H7 (cell line): ENCODE measurements around the gene ZNF436. TPM values are rescaled to one million over a fixed set of nuclear protein-coding genes. Genes with fewer than 3 reads are reported as not detected.

Experiments
- DNase-seq: peaks from one replicate; pipeline ENCODE4 v3.0.0; 2012
- H3K27me3 ChIP-seq: 2 replicates; pipeline ENCODE4 v1.6.0; 2011; ENCODE audit warnings: mild to moderate bottlenecking, low read length; ENCODE audit not compliant: control insufficient read depth, insufficient read depth
- H3K36me3 ChIP-seq: replicated peaks from 2 replicates; pipeline ENCODE4 v1.5.1; 2011; ENCODE audit warnings: low read length; ENCODE audit not compliant: control insufficient read depth, insufficient read depth
- H3K4me3 ChIP-seq: 2 replicates; pipeline ENCODE4 v1.5.1; 2011; ENCODE audit warnings: low read depth, mild to moderate bottlenecking, control low read depth, low read length, moderate library complexity; ENCODE audit not compliant: insufficient read depth
- total RNA-seq: library from RNA; depleted of rRNA; stranded (reverse); fragments of >200 nt; shearing (Covaris generic); gene quantifications from 2 replicates; pipeline ENCODE4 v1.2.3, GENCODE V29; 2014

Gene ZNF436
- total RNA-seq, 1 experiment from 2014 or later = 3.2 TPM

- Histone ChIP-seq H3K4me3 (no peak overlapping the region), H3K36me3 (no peaks in the 10 kb centered on the region), H3K27me3 (peaks cover 72% of the 10 kb centered on the region)
- DNase-seq = no peak
Measured at GRCh38 chr1:23397908-23398307, 28.3 kb upstream of the ZNF436 start.

DNA sequence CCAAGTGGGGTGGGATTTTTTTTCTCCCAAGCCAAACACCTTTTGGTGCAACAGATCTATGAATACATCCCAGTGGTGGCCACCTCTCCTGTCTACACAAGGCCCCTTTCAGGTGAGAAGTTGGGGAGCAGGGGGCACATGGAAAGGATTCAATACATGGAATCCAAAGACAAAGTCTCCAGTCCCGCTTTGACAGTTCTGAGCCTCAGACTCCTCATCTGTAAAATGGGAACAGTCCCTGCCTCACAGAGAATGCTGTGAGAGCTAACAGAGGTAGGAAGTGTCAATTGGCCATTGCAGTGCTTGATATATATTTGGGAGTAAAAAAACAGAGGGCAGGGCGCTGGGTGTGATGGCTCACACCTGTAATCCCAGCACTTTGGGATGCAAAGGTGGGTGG lies 26.7 kb upstream of the ZNF436 start:
- no peak for DNase-seq
- Histone ChIP-seq H3K4me3 (no peak overlapping the region), H3K27me3 (peaks cover 66% of the 10 kb centered on the region), H3K36me3 (no peaks in the 10 kb centered on the region)

GRCh38 chr1:23395849-23396248 lies 26.2 kb upstream of the ZNF436 start:
- Histone ChIP-seq H3K36me3 (no peaks in the 10 kb centered on the region), H3K4me3 (no peak overlapping the region), H3K27me3 (peaks cover 65% of the 10 kb centered on the region)
- DNase-seq = no peak

DNA sequence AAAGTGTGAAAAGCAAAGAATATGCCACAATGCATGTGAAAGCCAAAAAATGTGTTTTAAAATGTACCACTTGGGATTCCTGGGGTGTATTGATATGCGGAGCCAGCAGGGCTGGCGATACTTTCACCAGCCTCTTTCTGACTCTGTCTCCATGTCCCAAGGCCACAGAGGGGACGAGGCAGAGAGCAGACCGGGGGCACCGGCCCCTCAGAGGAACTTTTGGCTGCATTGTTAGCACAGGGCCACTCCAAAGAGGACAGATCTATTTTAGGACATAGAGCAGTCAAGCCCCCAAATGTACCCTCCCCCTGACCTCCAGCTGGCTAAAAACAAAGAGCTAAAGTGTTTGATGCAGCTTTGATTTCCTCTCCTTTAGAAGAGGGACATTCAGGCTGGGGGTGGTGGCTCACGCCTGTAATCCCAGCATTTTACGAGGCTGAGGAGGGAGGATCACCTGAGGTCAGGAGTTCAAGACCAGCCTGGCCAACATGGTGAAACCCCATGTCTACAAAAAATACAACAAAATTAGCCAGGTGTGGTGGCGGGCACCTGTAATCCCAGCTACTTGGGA lies 25.6 kb upstream of the ZNF436 start:
- peaks cover 65% of the 10 kb centered on the region for H3K27me3 ChIP-seq
- peak; percentile 61 for DNase-seq
- H3K4me3 ChIP-seq = no peak overlapping the region
- H3K36me3 ChIP-seq = no peaks in the 10 kb centered on the region

- Histone ChIP-seq H3K36me3 (no peaks in the 10 kb centered on the region), H3K4me3 (no peak overlapping the region), H3K27me3 (peaks cover 65% of the 10 kb centered on the region)
- peak; percentile 72 for DNase-seq
Measured at GRCh38 chr1:23394684-23395083, 25.0 kb upstream of the ZNF436 start.

DNA sequence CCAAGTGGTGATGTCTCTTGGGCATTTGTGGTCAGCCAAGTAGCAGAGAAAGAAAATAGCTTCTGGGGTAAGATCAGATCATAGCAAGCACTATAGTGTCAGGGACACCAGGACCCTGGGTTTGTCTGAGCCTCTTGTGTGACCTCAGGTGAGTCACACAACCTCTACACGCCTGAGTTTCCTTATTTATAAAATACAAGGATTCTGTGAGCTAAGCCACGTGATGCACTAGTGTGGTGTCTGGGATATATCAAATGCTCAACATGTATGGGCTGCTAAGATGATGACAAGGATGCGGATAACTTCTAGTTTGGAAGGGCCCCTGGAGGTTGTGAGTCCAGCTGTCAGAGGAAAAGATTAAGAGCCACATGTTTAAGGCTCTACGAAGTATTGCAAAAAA lies 24.5 kb upstream of the ZNF436 start:
- Histone ChIP-seq H3K27me3 (peaks cover 67% of the 10 kb centered on the region), H3K4me3 (no peak overlapping the region), H3K36me3 (no peaks in the 10 kb centered on the region)
- no peak for DNase-seq

GRCh38 chr1:23393706-23394105 lies 24.1 kb upstream of the ZNF436 start:
- H3K4me3 ChIP-seq = no peak overlapping the region
- DNase-seq = no peak
- H3K36me3 ChIP-seq = no peaks in the 10 kb centered on the region
- peaks cover 66% of the 10 kb centered on the region for H3K27me3 ChIP-seq

GRCh38 chr1:23392125-23392855 lies 22.7 kb upstream of the ZNF436 start:
- Histone ChIP-seq H3K27me3 (peaks cover 63% of the 10 kb centered on the region), H3K4me3 (no peak overlapping the region)

GRCh38 chr1:23389837-23390321 lies 20.2 kb upstream of the ZNF436 start:
- Histone ChIP-seq H3K27me3 (peaks cover 63% of the 10 kb centered on the region), H3K36me3 (no peaks in the 10 kb centered on the region), H3K4me3 (no peak overlapping the region)
- no peak for DNase-seq

More at GRCh38 chr1:23392125-23392855, 22.7 kb upstream of the ZNF436 start:
- no peaks in the 10 kb centered on the region for H3K36me3 ChIP-seq
- no peak for DNase-seq

DNA sequence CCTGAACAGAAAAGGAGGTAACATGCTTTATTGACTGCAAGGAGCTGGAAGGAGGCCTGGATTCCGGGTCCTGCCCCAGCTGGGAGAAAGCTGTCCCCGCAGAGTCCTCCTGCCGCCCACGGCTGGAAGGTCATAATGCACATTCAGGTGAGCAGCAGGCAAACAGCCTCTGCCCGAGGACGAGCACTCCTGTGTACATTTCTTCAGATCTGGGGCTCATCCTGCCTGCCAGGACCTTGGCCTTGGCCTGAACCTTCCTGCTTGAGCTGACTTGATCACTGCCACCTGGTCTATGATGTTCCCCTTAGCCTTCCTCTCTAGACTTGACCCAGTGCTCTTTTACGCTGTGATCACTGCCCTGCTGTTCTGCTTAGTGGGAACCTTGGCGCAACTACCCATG lies 17.9 kb upstream of the ZNF436 start:
- no peak for DNase-seq
- Histone ChIP-seq H3K4me3 (no peak overlapping the region), H3K36me3 (no peaks in the 10 kb centered on the region), H3K27me3 (peaks cover 61% of the 10 kb centered on the region)

DNA sequence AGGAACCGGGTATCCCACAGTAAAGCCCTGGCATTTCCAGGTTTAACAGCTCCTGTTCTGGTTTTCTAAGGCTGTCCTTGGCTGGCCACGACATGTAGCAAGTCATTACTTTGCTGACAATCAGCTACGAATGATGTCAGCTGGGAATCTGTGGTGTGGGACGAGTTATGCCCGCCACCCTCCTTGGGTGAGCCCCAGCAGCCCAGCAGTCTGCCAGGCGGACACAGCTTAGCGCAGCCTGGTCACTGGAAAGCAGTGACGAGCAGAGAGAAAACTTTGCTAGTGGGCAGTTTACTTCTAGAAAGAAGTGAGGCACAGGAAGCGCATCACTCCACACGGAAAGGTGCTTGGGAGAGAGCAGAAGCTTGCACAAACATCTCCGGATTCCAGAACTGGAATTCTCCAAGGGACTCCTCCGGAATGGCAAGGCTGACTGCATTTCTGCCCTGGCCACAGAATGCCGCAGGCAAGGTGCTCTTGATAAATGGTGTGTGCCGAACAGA lies 15.5 kb upstream of the ZNF436 start:
- H3K4me3 ChIP-seq = no peak overlapping the region
- no peaks in the 10 kb centered on the region for H3K36me3 ChIP-seq
- DNase-seq = no peak
- peaks cover 66% of the 10 kb centered on the region for H3K27me3 ChIP-seq

DNA sequence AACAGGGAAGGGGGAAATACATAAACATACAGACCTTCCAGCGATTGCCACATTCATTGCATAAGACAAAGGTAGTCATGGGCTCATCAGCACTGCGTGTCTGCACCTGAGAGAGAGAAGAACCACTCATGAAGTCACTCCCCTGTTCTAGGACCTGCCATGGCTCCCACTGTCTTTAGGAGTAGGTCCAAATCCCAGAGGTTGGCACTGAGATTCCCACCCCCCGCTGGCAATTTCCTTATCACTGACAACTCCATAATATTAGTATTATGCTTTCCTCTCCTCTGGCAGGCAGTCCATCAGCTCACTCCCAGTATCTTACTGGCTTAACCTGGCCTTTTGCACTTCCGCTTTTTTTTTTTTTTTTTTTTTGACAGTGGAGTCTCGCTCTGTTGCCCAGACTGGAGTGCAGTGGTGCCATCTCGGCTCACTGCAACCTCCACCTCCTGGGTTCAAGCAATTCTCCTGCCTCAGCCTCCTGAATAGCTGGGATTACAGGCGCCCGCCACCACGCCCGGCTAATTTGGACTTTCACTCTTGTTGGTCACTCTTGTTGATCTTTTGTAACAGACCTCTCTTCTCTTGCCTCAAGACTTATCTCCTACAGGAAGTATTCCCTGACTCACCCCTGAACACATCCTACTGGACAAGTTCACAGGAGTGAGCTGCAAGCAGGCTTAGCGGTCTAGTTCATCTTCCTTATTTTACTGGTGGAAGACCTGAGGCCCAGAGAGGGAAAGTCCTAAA lies 14.8 kb upstream of the ZNF436 start:
- H3K36me3 ChIP-seq = no peaks in the 10 kb centered on the region
- H3K4me3 ChIP-seq = no peak overlapping the region
- H3K27me3 ChIP-seq = peaks cover 63% of the 10 kb centered on the region
- no peak for DNase-seq

- H3K27me3 ChIP-seq = peaks cover 62% of the 10 kb centered on the region
- no peak for DNase-seq
- H3K36me3 ChIP-seq = no peaks in the 10 kb centered on the region
- H3K4me3 ChIP-seq = no peak overlapping the region
Measured at GRCh38 chr1:23383577-23384311, 14.1 kb upstream of the ZNF436 start.

- Histone ChIP-seq H3K36me3 (no peaks in the 10 kb centered on the region), H3K27me3 (peaks cover 58% of the 10 kb centered on the region), H3K4me3 (no peak overlapping the region)
- DNase-seq = no peak
Measured at GRCh38 chr1:23381233-23381885, 11.7 kb upstream of the ZNF436 start.
